ENCODE data around the gene TTC23. TPM values are rescaled to one million over a fixed set of nuclear protein-coding genes. Genes with fewer than 3 reads are reported as not detected.

Gene TTC23
- total RNA-seq, 2 experiments from 2014 or later: 0.19 to 0.81 TPM

GRCh38 chr15:99264125-99264524 lies 14.7 kb upstream of the TTC23 start:
- H3K36me3 ChIP-seq (ENCODE audit: insufficient read depth, low read length): no peaks in the 10 kb centered on the region
- H3K4me3 ChIP-seq (ENCODE audit: low read length): no peak overlapping the region
- ChIA-PET CTCF (no interaction called here), POLR2A (interaction anchor here (0.8 kb wide), 1 partner anchor 8 kb away, joined by 3 read pairs; no protein-coding TSS in a partner anchor)
- no peaks in the 10 kb centered on the region for H3K4me1 ChIP-seq (ENCODE audit: insufficient read depth, low read length)
- Mint-ChIP-seq H3K27me3 (no peaks in the 10 kb centered on the region), H3K36me3 (ENCODE audit: low read depth) (peaks cover 16% of the 10 kb centered on the region), H3K27ac (no peak overlapping the region), H3K4me3 (no peak overlapping the region), H3K4me1 (ENCODE audit: low read depth) (no peaks in the 10 kb centered on the region), H3K9me3 (no peaks in the 10 kb centered on the region)
- no peak overlapping the region for H3K27ac ChIP-seq (ENCODE audit: low read depth in 1 of 2, low read length in 2 of 2)
- intact Hi-C loops (cut with DNase I, micrococcal nuclease): no loop called here
- H3K9me3 ChIP-seq (ENCODE audit: control insufficient read depth in 1 of 2, insufficient read depth in 1 of 2, low read length in 2 of 2): no peaks in the 10 kb centered on the region
- ATAC-seq (ENCODE audit: poor library complexity) (no peak), DNase-seq (no peak)
- no peak for TF ChIP-seq CTCF (IDR thresholded peaks at IDR 0.05)
- no peaks in the 10 kb centered on the region for H3K27me3 ChIP-seq (ENCODE audit: control insufficient read depth in 1 of 2, insufficient read depth in 2 of 2, low read length in 2 of 2)

GRCh38 chr15:99257107-99257750 lies 7.8 kb upstream of the TTC23 start:
- H3K4me1 Mint-ChIP-seq (ENCODE audit: low read depth): peaks cover 16% of the 10 kb centered on the region
- no peak overlapping the region for H3K27ac Mint-ChIP-seq
- peaks cover 16% of the 10 kb centered on the region for H3K4me1 ChIP-seq (ENCODE audit: insufficient read depth, low read length)
- intact Hi-C loops (cut with DNase I, micrococcal nuclease): no loop called here
- CTCF ChIA-PET: no interaction called here
- H3K4me3 Mint-ChIP-seq: no peak overlapping the region
- POLR2A ChIA-PET: interaction anchor here (0.6 kb wide), 1 partner anchor 460 kb away, joined by 3 read pairs; no protein-coding TSS in a partner anchor
- peaks cover 32% of the 10 kb centered on the region for H3K36me3 Mint-ChIP-seq (ENCODE audit: low read depth)
- ATAC-seq (ENCODE audit: poor library complexity) (no peak), DNase-seq (no peak)
- no peaks in the 10 kb centered on the region for H3K9me3 ChIP-seq (ENCODE audit: control insufficient read depth in 1 of 2, insufficient read depth in 1 of 2, low read length in 2 of 2)
- H3K9me3 Mint-ChIP-seq: no peaks in the 10 kb centered on the region
- no peaks in the 10 kb centered on the region for H3K36me3 ChIP-seq (ENCODE audit: insufficient read depth, low read length)
- no peaks in the 10 kb centered on the region for H3K27me3 Mint-ChIP-seq
- no peak overlapping the region for H3K27ac ChIP-seq (ENCODE audit: low read depth in 1 of 2, low read length in 2 of 2)
- H3K4me3 ChIP-seq (ENCODE audit: low read length): no peak overlapping the region
- H3K27me3 ChIP-seq (ENCODE audit: control insufficient read depth in 1 of 2, insufficient read depth in 2 of 2, low read length in 2 of 2): no peaks in the 10 kb centered on the region
- no peak for TF ChIP-seq CTCF (IDR thresholded peaks at IDR 0.05)

- no peak for ATAC-seq (ENCODE audit: poor library complexity)
- CTCF ChIA-PET: no interaction called here
- Mint-ChIP-seq H3K4me3 (no peak overlapping the region), H3K9me3 (peaks cover 3% of the 10 kb centered on the region), H3K36me3 (ENCODE audit: low read depth) (peaks cover 26% of the 10 kb centered on the region), H3K4me1 (ENCODE audit: low read depth) (peaks cover 24% of the 10 kb centered on the region), H3K27me3 (no peaks in the 10 kb centered on the region), H3K27ac (no peak overlapping the region)
- no peak for TF ChIP-seq CTCF (IDR thresholded peaks at IDR 0.05)
- no peak overlapping the region for H3K4me3 ChIP-seq (ENCODE audit: low read length)
- no peak overlapping the region for H3K27ac ChIP-seq (ENCODE audit: low read depth in 1 of 2, low read length in 2 of 2)
- H3K9me3 ChIP-seq (ENCODE audit: control insufficient read depth in 1 of 2, insufficient read depth in 1 of 2, low read length in 2 of 2): no peaks in the 10 kb centered on the region
- DNase-seq: no peak
- intact Hi-C loops (cut with DNase I, micrococcal nuclease): loop anchor here in 1 of 2 experiments (5.0 kb wide), 2 partner anchors 669 to 1094 kb away; no protein-coding TSS in a partner anchor
- no peaks in the 10 kb centered on the region for H3K27me3 ChIP-seq (ENCODE audit: control insufficient read depth in 1 of 2, insufficient read depth in 2 of 2, low read length in 2 of 2)
- no peaks in the 10 kb centered on the region for H3K36me3 ChIP-seq (ENCODE audit: insufficient read depth, low read length)
- POLR2A ChIA-PET: no interaction called here
- H3K4me1 ChIP-seq (ENCODE audit: insufficient read depth, low read length): peaks cover 22% of the 10 kb centered on the region
Measured at GRCh38 chr15:99253381-99254090, 4.2 kb upstream of the TTC23 start.
